ENCODE data around the gene PGLYRP3. TPM values are rescaled to one million over a fixed set of nuclear protein-coding genes. Genes with fewer than 3 reads are reported as not detected.
A peak's percentile ranks its signal among the peaks of the same experiment; 100 is the strongest.

PGLYRP3 gene
- total RNA-seq, 1 donor from 2014 or later, result 0.87 TPM

- Mint-ChIP-seq H3K4me1 (ENCODE audit: unreplicated experiment) (no peaks in the 10 kb centered on the region), H3K4me3 (no peak overlapping the region), H3K9me3 (no peaks in the 10 kb centered on the region), H3K36me3 (no peaks in the 10 kb centered on the region), H3K27ac (no peak overlapping the region), H3K27me3 (peaks cover 33% of the 10 kb centered on the region)
- TF ChIP-seq CTCF (conservative IDR thresholded peaks at IDR 0.05), result no peak
- DNase-seq (ENCODE audit: extremely low spot score, unreplicated experiment), result no peak
Observed at GRCh38 chr1:153271711-153272110, 41.0 kb downstream of the PGLYRP3 start.

GRCh38 chr1:153265457-153265856, 47.3 kb downstream of the PGLYRP3 start:
- peaks cover 5% of the 10 kb centered on the region for H3K4me1 Mint-ChIP-seq (ENCODE audit: unreplicated experiment)
- TF ChIP-seq CTCF (conservative IDR thresholded peaks at IDR 0.05), result peak; percentile 62
- peaks cover 76% of the 10 kb centered on the region for H3K27me3 Mint-ChIP-seq
- H3K9me3 Mint-ChIP-seq, result no peaks in the 10 kb centered on the region
- no peak overlapping the region for H3K4me3 Mint-ChIP-seq
- no peak for DNase-seq (ENCODE audit: extremely low spot score, unreplicated experiment)
- no peak overlapping the region for H3K27ac Mint-ChIP-seq
- no peaks in the 10 kb centered on the region for H3K36me3 Mint-ChIP-seq

- H3K27me3 Mint-ChIP-seq, result peaks cover 87% of the 10 kb centered on the region
- TF ChIP-seq CTCF (conservative IDR thresholded peaks at IDR 0.05), result no peak
Observed at GRCh38 chr1:153262462-153263157, 50.1 kb downstream of the PGLYRP3 start.

GRCh38 chr1:153262070-153262366, 50.7 kb downstream of the PGLYRP3 start:
- TF ChIP-seq CTCF (conservative IDR thresholded peaks at IDR 0.05), result no peak
- H3K36me3 Mint-ChIP-seq, result no peaks in the 10 kb centered on the region
- H3K4me1 Mint-ChIP-seq (ENCODE audit: unreplicated experiment), result peaks cover 5% of the 10 kb centered on the region
- DNase-seq (ENCODE audit: extremely low spot score, unreplicated experiment), result no peak
- H3K4me3 Mint-ChIP-seq, result peak overlapping the region; percentile 84
- H3K9me3 Mint-ChIP-seq, result no peaks in the 10 kb centered on the region
- H3K27ac Mint-ChIP-seq, result no peak overlapping the region
- H3K27me3 Mint-ChIP-seq, result peaks cover 85% of the 10 kb centered on the region

More at GRCh38 chr1:153262462-153263157, 50.1 kb downstream of the PGLYRP3 start:
- H3K27ac Mint-ChIP-seq, result no peak overlapping the region
- H3K9me3 Mint-ChIP-seq, result no peaks in the 10 kb centered on the region
- no peak for DNase-seq (ENCODE audit: extremely low spot score, unreplicated experiment)
- no peak overlapping the region for H3K4me3 Mint-ChIP-seq
- no peaks in the 10 kb centered on the region for H3K36me3 Mint-ChIP-seq
- peaks cover 5% of the 10 kb centered on the region for H3K4me1 Mint-ChIP-seq (ENCODE audit: unreplicated experiment)

- no peak overlapping the region for H3K27ac Mint-ChIP-seq
- peaks cover 5% of the 10 kb centered on the region for H3K4me1 Mint-ChIP-seq (ENCODE audit: unreplicated experiment)
- TF ChIP-seq CTCF (conservative IDR thresholded peaks at IDR 0.05), result no peak
- no peaks in the 10 kb centered on the region for H3K9me3 Mint-ChIP-seq
- H3K4me3 Mint-ChIP-seq, result peak overlapping the region; percentile 84
- H3K36me3 Mint-ChIP-seq, result no peaks in the 10 kb centered on the region
- no peak for DNase-seq (ENCODE audit: extremely low spot score, unreplicated experiment)
- H3K27me3 Mint-ChIP-seq, result peaks cover 79% of the 10 kb centered on the region
Observed at GRCh38 chr1:153261281-153262069, 51.3 kb downstream of the PGLYRP3 start.

All from type B pancreatic cell (in vitro differentiated cells).